Tibial nerve (tissue), 4 donors: Measurements from ENCODE around the gene SETD2.

Source experiments
- CTCF ChIP-seq, 5 experiments: fragments of 200-600 bp in 3 of 5; fragments of 450-650 bp in 2 of 5; sonication (generic) in 3 of 5; IDR thresholded peaks; one replicate each; pipeline ENCODE4 v1.5.1; 2016 to 2019; ENCODE audit warnings: antibody characterized with exemption in 5 of 5, mild to moderate bottlenecking in 3 of 5, moderate library complexity in 2 of 5
- EP300 ChIP-seq, 2 donors: sonication (generic); formaldehyde crosslinking; IDR thresholded peaks; one replicate each; pipeline ENCODE4 v1.6.1; 2017; ENCODE audit warnings: antibody characterized with exemption in 2 of 2, mild to moderate bottlenecking in 1 of 2
- POLR2A ChIP-seq, 2 donors: fragments of 450-650 bp; IDR thresholded peaks; one replicate each; pipeline ENCODE4 v1.6.1; 2017; ENCODE audit warnings: antibody characterized with exemption in 2 of 2, mild to moderate bottlenecking in 2 of 2, moderate library complexity in 2 of 2

GRCh38 chr3:47186285-47186684 lies 22.4 kb upstream of the SETD2 start:
- TF ChIP-seq CTCF (IDR thresholded peaks at IDR 0.05) (no peak), POLR2A (IDR thresholded peaks at IDR 0.05) (no peak), EP300 (IDR thresholded peaks at IDR 0.05) (no peak)
